ENCODE data around the gene CXorf65. TPM values are rescaled to one million over a fixed set of nuclear protein-coding genes. Genes with fewer than 3 reads are reported as not detected.
A peak's percentile ranks its signal among the peaks of the same experiment; 100 is the strongest.

Gene CXorf65
- total RNA-seq, 1 donor from 2014 or later, result not detected

DNA sequence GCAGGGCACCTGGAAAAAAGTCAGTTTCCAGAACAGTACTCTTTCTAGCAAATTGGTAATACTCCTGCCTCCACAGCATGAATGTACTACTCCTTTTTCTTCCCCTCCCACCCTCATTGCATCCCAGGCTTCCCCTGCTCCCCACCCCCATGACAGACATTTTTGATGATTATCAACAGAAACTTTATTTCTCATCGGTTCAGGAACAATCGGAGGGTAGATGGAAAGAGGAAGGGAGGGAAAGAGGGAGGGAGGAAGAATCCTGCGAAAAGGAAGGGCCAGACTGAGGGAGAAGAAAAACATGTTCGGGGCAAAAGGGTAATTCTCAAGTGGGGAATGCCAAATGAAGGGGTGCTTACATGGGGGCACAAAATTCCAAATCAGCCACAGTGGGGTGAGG lies 705 bp upstream of the CXorf65 start:
- H3K27me3 ChIP-seq, result no peaks in the 10 kb centered on the region
- H3K4me3 ChIP-seq, result no peak overlapping the region
- no peak for DNase-seq (ENCODE audit: low spot score in 2 of 2)
- H3K4me1 ChIP-seq, result no peaks in the 10 kb centered on the region
- no peak overlapping the region for H3K27ac ChIP-seq
- H3K36me3 ChIP-seq, result no peaks in the 10 kb centered on the region
- intact Hi-C loops (cut with DNase I), result no loop called here
- no peaks in the 10 kb centered on the region for H3K9me3 ChIP-seq
- TF ChIP-seq, protein P1, sequence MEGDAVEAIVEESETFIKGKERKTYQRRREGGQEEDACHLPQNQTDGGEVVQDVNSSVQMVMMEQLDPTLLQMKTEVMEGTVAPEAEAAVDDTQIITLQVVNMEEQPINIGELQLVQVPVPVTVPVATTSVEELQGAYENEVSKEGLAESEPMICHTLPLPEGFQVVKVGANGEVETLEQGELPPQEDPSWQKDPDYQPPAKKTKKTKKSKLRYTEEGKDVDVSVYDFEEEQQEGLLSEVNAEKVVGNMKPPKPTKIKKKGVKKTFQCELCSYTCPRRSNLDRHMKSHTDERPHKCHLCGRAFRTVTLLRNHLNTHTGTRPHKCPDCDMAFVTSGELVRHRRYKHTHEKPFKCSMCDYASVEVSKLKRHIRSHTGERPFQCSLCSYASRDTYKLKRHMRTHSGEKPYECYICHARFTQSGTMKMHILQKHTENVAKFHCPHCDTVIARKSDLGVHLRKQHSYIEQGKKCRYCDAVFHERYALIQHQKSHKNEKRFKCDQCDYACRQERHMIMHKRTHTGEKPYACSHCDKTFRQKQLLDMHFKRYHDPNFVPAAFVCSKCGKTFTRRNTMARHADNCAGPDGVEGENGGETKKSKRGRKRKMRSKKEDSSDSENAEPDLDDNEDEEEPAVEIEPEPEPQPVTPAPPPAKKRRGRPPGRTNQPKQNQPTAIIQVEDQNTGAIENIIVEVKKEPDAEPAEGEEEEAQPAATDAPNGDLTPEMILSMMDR (IDR thresholded peaks at IDR 0.05), result no peak

DNA sequence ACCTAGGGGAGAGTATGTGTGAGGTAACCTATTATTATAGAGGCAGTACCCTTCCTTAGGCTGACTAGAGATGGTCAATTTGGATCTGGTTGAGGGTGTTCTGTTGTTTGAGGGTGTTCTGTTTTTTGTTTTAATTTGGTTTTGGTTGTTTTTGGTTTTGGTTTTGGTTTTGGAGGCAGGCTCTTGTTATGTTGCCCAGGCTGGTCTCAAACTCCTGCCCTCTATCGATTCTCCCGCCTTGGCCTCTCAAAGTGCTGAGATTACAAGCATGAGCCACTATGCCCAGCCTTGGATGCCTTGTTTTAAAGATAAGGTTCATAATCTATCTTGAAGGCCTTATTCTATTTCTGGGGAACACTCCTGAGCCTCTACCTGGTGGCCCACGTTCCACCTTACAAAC lies 912 bp downstream of the CXorf65 start:
- Histone ChIP-seq H3K9me3 (no peaks in the 10 kb centered on the region), H3K27ac (no peak overlapping the region), H3K36me3 (no peaks in the 10 kb centered on the region), H3K27me3 (no peaks in the 10 kb centered on the region), H3K4me1 (no peaks in the 10 kb centered on the region), H3K4me3 (no peak overlapping the region)
- TF ChIP-seq, protein P1 (IDR thresholded peaks at IDR 0.05), result no peak
- DNase-seq (ENCODE audit: low spot score in 2 of 2), result no peak
- intact Hi-C loops (cut with DNase I), result no loop called here

DNA sequence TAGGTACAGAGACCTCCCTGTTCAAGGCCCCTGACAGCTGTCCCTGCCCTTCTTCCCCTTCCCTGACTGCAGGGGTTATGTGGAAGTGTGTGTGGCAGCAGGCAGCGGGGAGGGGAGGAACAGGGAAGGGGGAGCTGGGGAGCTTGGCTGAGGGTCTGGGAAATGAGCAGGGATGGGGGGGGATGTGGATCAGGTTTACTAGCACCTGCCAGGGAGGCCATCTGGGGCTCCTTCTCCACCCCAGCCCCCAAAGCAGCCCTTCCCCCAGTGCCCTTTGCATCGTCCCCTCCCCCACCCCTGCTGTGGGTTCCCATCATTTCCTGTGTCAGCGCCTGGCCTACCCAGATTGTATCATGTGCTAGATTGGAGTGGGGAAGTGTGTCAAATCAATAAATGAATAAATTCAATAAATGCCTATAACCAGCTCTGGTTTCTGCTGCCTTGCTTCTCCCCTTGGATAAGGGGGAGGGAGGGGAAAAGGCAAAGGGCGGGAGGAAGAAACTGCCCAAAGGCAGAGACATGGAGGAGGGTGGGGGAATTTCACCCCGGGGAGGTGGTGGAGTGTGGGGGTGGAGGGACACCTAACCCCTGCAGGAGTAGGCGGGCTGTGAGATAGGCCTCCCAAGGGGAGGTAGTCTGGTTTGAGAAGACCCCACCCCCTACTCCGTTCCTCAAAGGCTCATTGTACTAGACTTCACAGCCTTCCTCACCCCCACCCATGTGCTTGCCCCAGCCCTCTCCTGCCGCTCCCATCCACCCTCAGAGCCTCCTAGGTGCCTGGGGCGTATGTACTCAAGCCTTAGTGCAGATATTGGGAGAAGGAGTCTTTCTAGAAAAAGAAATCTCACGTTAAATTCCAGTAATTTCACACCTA lies 3.2 kb downstream of the CXorf65 start:
- Histone ChIP-seq H3K4me3 (no peak overlapping the region), H3K27me3 (no peaks in the 10 kb centered on the region), H3K27ac (peak overlapping the region in 1 of 2 donors; percentile 0), H3K36me3 (no peaks in the 10 kb centered on the region), H3K4me1 (no peaks in the 10 kb centered on the region), H3K9me3 (no peaks in the 10 kb centered on the region)
- TF ChIP-seq, protein P1 (IDR thresholded peaks at IDR 0.05), result no peak
- no peak for DNase-seq (ENCODE audit: low spot score in 2 of 2)
- intact Hi-C loops (cut with DNase I), result no loop called here

- no peaks in the 10 kb centered on the region for H3K9me3 ChIP-seq
- H3K4me3 ChIP-seq, result no peak overlapping the region
- no peak for DNase-seq (ENCODE audit: low spot score in 2 of 2)
- H3K27ac ChIP-seq, result no peak overlapping the region
- no peaks in the 10 kb centered on the region for H3K4me1 ChIP-seq
- TF ChIP-seq, protein P1 (IDR thresholded peaks at IDR 0.05), result no peak
- intact Hi-C loops (cut with DNase I), result no loop called here
- H3K36me3 ChIP-seq, result no peaks in the 10 kb centered on the region
- no peaks in the 10 kb centered on the region for H3K27me3 ChIP-seq
These were observed 4.2 kb downstream of the CXorf65 start for GRCh38 chrX:71102292-71102691.

DNA sequence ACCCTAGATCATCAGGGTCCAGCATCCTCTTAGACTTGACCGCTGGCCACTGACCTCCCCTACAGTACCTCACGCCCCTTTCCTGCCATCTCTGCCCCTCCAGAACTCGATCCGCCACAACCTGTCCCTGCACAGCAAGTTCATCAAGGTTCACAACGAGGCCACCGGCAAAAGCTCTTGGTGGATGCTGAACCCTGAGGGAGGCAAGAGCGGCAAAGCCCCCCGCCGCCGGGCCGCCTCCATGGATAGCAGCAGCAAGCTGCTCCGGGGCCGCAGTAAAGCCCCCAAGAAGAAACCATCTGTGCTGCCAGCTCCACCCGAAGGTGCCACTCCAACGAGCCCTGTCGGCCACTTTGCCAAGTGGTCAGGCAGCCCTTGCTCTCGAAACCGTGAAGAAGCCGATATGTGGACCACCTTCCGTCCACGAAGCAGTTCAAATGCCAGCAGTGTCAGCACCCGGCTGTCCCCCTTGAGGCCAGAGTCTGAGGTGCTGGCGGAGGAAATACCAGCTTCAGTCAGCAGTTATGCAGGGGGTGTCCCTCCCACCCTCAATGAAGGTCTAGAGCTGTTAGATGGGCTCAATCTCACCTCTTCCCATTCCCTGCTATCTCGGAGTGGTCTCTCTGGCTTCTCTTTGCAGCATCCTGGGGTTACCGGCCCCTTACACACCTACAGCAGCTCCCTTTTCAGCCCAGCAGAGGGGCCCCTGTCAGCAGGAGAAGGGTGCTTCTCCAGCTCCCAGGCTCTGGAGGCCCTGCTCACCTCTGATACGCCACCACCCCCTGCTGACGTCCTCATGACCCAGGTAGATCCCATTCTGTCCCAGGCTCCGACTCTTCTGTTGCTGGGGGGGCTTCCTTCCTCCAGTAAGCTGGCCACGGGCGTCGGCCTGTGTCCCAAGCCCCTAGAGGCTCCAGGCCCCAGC lies 5.7 kb downstream of the CXorf65 start:
- Histone ChIP-seq H3K4me3 (no peak overlapping the region), H3K27ac (no peak overlapping the region), H3K27me3 (no peaks in the 10 kb centered on the region), H3K9me3 (no peaks in the 10 kb centered on the region), H3K4me1 (no peaks in the 10 kb centered on the region), H3K36me3 (no peaks in the 10 kb centered on the region)
- intact Hi-C loops (cut with DNase I), result no loop called here
- no peak for DNase-seq (ENCODE audit: low spot score in 2 of 2)
- TF ChIP-seq, protein P1 (IDR thresholded peaks at IDR 0.05), result no peak

Data from ascending aorta (tissue), 2 donors.